Ramos (cell line): ENCODE results near the gene ZNF280B.
"Not testable (repeated sequence)": the region's sequence is repeated elsewhere in the genome, so short reads cannot be mapped to it uniquely, and the experiment has no call there.

Source experiments
- in situ Hi-C: fragments of 300-500 bp; cut with MboI; formaldehyde crosslinking; loops from one replicate; pipeline ENCODE4 v1.14.3; 2022; ENCODE audit warnings: low sequenced_read_pairs; ENCODE audit not compliant: unreplicated experiment

The ZNF280B gene

GRCh38 chr22:22536515-22536914 lies 28.0 kb upstream of the ZNF280B start:
- in situ Hi-C loops = no loop called here

GRCh38 chr22:22535662-22536061 lies 27.1 kb upstream of the ZNF280B start:
- in situ Hi-C loops = no loop called here

GRCh38 chr22:22534604-22535415 lies 26.3 kb upstream of the ZNF280B start:
- in situ Hi-C loops = no loop called here

GRCh38 chr22:22533863-22534262 lies 25.3 kb upstream of the ZNF280B start:
- in situ Hi-C loops = no loop called here

- in situ Hi-C loops = no loop called here
Observed at GRCh38 chr22:22533417-22533816, 24.9 kb upstream of the ZNF280B start.

GRCh38 chr22:22532547-22533071 lies 24.1 kb upstream of the ZNF280B start:
- in situ Hi-C loops = not testable (repeated sequence)

- in situ Hi-C loops = no loop called here
Observed at GRCh38 chr22:22531770-22532546, 23.4 kb upstream of the ZNF280B start.

GRCh38 chr22:22528780-22529179 lies 20.2 kb upstream of the ZNF280B start:
- in situ Hi-C loops = no loop called here

GRCh38 chr22:22527312-22527711 lies 18.8 kb upstream of the ZNF280B start:
- in situ Hi-C loops = no loop called here

GRCh38 chr22:22526125-22526912 lies 17.8 kb upstream of the ZNF280B start:
- in situ Hi-C loops = no loop called here

GRCh38 chr22:22523494-22523893 lies 15.0 kb upstream of the ZNF280B start:
- in situ Hi-C loops = no loop called here

- in situ Hi-C loops = no loop called here
Observed at GRCh38 chr22:22521631-22522030, 13.1 kb upstream of the ZNF280B start.

GRCh38 chr22:22520667-22521602 lies 12.4 kb upstream of the ZNF280B start:
- in situ Hi-C loops = no loop called here

- in situ Hi-C loops = no loop called here
Observed at GRCh38 chr22:22520020-22520656, 11.6 kb upstream of the ZNF280B start, which contains the start of gene ZNF280A. Gene ZNF280A (minus strand): TSS chr22:22520270. CDS start chr22:22515630, 4,640 bp downstream.

- in situ Hi-C loops = no loop called here
Observed at GRCh38 chr22:22519591-22519990, 11.0 kb upstream of the ZNF280B start.

GRCh38 chr22:22516992-22517391 lies 8.4 kb upstream of the ZNF280B start:
- in situ Hi-C loops = no loop called here

- in situ Hi-C loops = no loop called here
Observed at GRCh38 chr22:22515890-22516289, 7.3 kb upstream of the ZNF280B start.

- in situ Hi-C loops = not testable (repeated sequence)
Observed at GRCh38 chr22:22514431-22514830, 5.9 kb upstream of the ZNF280B start.

GRCh38 chr22:22513619-22514018 lies 5.1 kb upstream of the ZNF280B start:
- in situ Hi-C loops = no loop called here
